Heart left ventricle (tissue), 13 donors: ENCODE data around the gene LFNG.

Experiments used
- POLR2A ChIP-seq, 2 donors: fragments of 450-650 bp; IDR thresholded peaks; one replicate each; pipeline ENCODE4 v1.6.1; 2017; ENCODE audit warnings: antibody characterized with exemption in 2 of 2, mild to moderate bottlenecking in 2 of 2, moderate library complexity in 2 of 2
- TF ChIP-seq, protein P1 (sequence below), 12 donors: fragments of 200-600 bp; sonication (generic) in 4 of 12; IDR thresholded peaks; one replicate each; pipeline versions ENCODE4 v1.5.0 to v1.8.0; 2018 to 2022; ENCODE audit warnings: antibody characterized with exemption in 12 of 12, mild to moderate bottlenecking in 5 of 12
- donor health status: ischemic (EF 13 %, LVEDD 7.1; RV severe dilation, severe dysfunction).
- donor health status: DM: no; HTN: yes; CAD: no.
- donor health status: DM: no; HTN: no; CAD: no.
- donor health status: ischemic (EF 25% LVEDD 6.9; RV normal size, moderate dysfunction).
- donor health status: ischemic (EF 25% LVEDD 5.7; RV mildly dilated, moderate dysfunction).
- donor health status: ischemic (EF 35%, LVEDD 5.7; RV mildly dilated, moderate dysfunction).
- donor health status: nonischemic (EF 11% LVEDD 7.7; RV severe dilation, severe dysfunction).
- donor health status: DM: yes; HTN: yes; CAD: no.
- donor health status: PGD.
- donor health status: ischemic (EF 29% LVEDD 5.4; RV normal size, mild dysfunction).
- donor health status: nonischemic (EF 23%, LVEDD 6.1; RV moderate dilation, normal function).

DNA sequence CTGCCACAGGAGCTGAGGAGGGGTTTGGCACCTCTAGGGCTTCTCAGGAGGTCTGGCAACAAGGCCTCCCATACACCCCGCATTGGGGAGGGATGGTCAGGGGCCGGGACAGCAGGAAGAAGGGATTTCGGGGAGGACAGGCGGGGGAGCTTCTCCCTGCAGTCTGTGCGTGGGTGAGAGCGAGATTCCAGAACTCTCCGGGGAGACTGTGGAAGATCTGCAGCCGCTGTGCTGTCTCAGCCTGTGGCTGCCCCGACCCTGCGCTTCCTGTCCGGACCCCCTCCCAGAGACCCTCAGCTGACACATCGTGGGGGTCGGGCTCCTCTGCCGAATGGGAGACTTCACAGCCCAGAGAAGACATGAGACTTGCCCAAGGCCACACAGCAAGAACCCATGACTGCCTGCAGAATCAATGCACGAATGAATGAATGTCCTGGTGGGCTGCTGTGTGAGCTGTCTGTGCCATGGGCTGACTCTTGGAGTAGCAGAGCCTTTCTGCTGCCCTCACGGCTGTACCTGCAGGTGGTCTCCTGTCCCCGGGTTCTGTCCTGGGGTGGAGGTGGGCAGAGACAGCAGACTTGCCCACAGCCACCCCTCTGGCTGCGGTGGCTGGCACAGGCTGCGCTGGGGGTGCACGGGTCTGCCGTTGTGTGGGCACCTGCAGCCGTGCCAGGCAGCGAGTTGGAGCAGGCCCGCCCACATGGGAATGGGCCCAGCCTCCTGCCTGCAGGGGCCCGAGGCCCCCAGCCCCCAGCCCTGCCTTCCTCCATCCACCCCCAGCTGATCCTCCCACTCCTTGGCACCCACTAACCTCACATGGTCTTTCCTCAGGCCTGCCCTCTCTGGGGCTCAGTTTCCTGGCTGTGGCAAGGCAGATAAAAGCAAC lies 16.3 kb upstream of the LFNG start:
- TF ChIP-seq, protein P1, sequence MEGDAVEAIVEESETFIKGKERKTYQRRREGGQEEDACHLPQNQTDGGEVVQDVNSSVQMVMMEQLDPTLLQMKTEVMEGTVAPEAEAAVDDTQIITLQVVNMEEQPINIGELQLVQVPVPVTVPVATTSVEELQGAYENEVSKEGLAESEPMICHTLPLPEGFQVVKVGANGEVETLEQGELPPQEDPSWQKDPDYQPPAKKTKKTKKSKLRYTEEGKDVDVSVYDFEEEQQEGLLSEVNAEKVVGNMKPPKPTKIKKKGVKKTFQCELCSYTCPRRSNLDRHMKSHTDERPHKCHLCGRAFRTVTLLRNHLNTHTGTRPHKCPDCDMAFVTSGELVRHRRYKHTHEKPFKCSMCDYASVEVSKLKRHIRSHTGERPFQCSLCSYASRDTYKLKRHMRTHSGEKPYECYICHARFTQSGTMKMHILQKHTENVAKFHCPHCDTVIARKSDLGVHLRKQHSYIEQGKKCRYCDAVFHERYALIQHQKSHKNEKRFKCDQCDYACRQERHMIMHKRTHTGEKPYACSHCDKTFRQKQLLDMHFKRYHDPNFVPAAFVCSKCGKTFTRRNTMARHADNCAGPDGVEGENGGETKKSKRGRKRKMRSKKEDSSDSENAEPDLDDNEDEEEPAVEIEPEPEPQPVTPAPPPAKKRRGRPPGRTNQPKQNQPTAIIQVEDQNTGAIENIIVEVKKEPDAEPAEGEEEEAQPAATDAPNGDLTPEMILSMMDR (IDR thresholded peaks at IDR 0.05), result no peak
- TF ChIP-seq POLR2A (IDR thresholded peaks at IDR 0.05), result no peak
